ENCODE data around the gene CDKN2B.

The CDKN2B gene

GRCh38 chr9:22054076-22054475 lies 45.0 kb upstream of the CDKN2B start:
- TF ChIP-seq CTCF (IDR thresholded peaks at IDR 0.05; ENCODE audit: low read depth, low read length), result no peak
- H3K4me3 ChIP-seq (ENCODE audit: low read depth, low read length), result no peak overlapping the region
- peaks cover 3% of the 10 kb centered on the region; the same call in 1 of the 2 replicates for H3K36me3 ChIP-seq
- no peaks in the 10 kb centered on the region for H3K9me3 ChIP-seq (ENCODE audit: severe bottlenecking)
- H3K27ac ChIP-seq, result no peak overlapping the region
- no peak for DNase-seq
- H3K27me3 ChIP-seq (ENCODE audit: insufficient read depth, low read depth, severe bottlenecking), result no peaks in the 10 kb centered on the region

- no peaks in the 10 kb centered on the region for H3K9me3 ChIP-seq (ENCODE audit: severe bottlenecking)
- no peak for TF ChIP-seq CTCF (IDR thresholded peaks at IDR 0.05; ENCODE audit: low read depth, low read length)
- DNase-seq, result no peak
- peaks cover 3% of the 10 kb centered on the region; the same call in 1 of the 2 replicates for H3K36me3 ChIP-seq
- H3K4me3 ChIP-seq (ENCODE audit: low read depth, low read length), result no peak overlapping the region
- no peaks in the 10 kb centered on the region for H3K27me3 ChIP-seq (ENCODE audit: insufficient read depth, low read depth, severe bottlenecking)
- no peak overlapping the region for H3K27ac ChIP-seq
These were observed 44.1 kb upstream of the CDKN2B start for GRCh38 chr9:22053178-22053577.

GRCh38 chr9:22052376-22052945 lies 43.4 kb upstream of the CDKN2B start:
- no peak for DNase-seq
- no peak for TF ChIP-seq CTCF (IDR thresholded peaks at IDR 0.05; ENCODE audit: low read depth, low read length)
- H3K4me3 ChIP-seq (ENCODE audit: low read depth, low read length), result no peak overlapping the region
- H3K27me3 ChIP-seq (ENCODE audit: insufficient read depth, low read depth, severe bottlenecking), result no peaks in the 10 kb centered on the region
- peaks cover 3% of the 10 kb centered on the region; the same call in 1 of the 2 replicates for H3K36me3 ChIP-seq
- no peaks in the 10 kb centered on the region for H3K9me3 ChIP-seq (ENCODE audit: severe bottlenecking)
- H3K27ac ChIP-seq, result no peak overlapping the region

GRCh38 chr9:22050924-22051323 lies 41.8 kb upstream of the CDKN2B start:
- DNase-seq, result no peak
- no peaks in the 10 kb centered on the region for H3K9me3 ChIP-seq (ENCODE audit: severe bottlenecking)
- H3K36me3 ChIP-seq, result no peaks in the 10 kb centered on the region
- H3K4me3 ChIP-seq (ENCODE audit: low read depth, low read length), result no peak overlapping the region
- no peaks in the 10 kb centered on the region for H3K27me3 ChIP-seq (ENCODE audit: insufficient read depth, low read depth, severe bottlenecking)
- H3K27ac ChIP-seq, result no peak overlapping the region
- TF ChIP-seq CTCF (IDR thresholded peaks at IDR 0.05; ENCODE audit: low read depth, low read length), result no peak

GRCh38 chr9:22049411-22049810 lies 40.3 kb upstream of the CDKN2B start:
- TF ChIP-seq CTCF (IDR thresholded peaks at IDR 0.05; ENCODE audit: low read depth, low read length), result no peak
- Histone ChIP-seq H3K27ac (no peak overlapping the region), H3K27me3 (ENCODE audit: insufficient read depth, low read depth, severe bottlenecking) (no peaks in the 10 kb centered on the region), H3K9me3 (ENCODE audit: severe bottlenecking) (no peaks in the 10 kb centered on the region), H3K4me3 (ENCODE audit: low read depth, low read length) (no peak overlapping the region), H3K36me3 (no peaks in the 10 kb centered on the region)
- DNase-seq, result no peak

- no peaks in the 10 kb centered on the region for H3K36me3 ChIP-seq
- no peaks in the 10 kb centered on the region for H3K9me3 ChIP-seq (ENCODE audit: severe bottlenecking)
- H3K27me3 ChIP-seq (ENCODE audit: insufficient read depth, low read depth, severe bottlenecking), result no peaks in the 10 kb centered on the region
- TF ChIP-seq CTCF (IDR thresholded peaks at IDR 0.05; ENCODE audit: low read depth, low read length), result no peak
- H3K27ac ChIP-seq, result no peak overlapping the region
- no peak for DNase-seq
- no peak overlapping the region for H3K4me3 ChIP-seq (ENCODE audit: low read depth, low read length)
These were observed 38.5 kb upstream of the CDKN2B start for GRCh38 chr9:22047596-22047995.
